ENCODE data around the gene ATF1.

GRCh38 chr12:50725011-50725942, 38.6 kb upstream of the ATF1 start:
- TF ChIP-seq, protein P1, sequence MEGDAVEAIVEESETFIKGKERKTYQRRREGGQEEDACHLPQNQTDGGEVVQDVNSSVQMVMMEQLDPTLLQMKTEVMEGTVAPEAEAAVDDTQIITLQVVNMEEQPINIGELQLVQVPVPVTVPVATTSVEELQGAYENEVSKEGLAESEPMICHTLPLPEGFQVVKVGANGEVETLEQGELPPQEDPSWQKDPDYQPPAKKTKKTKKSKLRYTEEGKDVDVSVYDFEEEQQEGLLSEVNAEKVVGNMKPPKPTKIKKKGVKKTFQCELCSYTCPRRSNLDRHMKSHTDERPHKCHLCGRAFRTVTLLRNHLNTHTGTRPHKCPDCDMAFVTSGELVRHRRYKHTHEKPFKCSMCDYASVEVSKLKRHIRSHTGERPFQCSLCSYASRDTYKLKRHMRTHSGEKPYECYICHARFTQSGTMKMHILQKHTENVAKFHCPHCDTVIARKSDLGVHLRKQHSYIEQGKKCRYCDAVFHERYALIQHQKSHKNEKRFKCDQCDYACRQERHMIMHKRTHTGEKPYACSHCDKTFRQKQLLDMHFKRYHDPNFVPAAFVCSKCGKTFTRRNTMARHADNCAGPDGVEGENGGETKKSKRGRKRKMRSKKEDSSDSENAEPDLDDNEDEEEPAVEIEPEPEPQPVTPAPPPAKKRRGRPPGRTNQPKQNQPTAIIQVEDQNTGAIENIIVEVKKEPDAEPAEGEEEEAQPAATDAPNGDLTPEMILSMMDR (IDR thresholded peaks at IDR 0.05), result no peak
- no peak for TF ChIP-seq POLR2A (IDR thresholded peaks at IDR 0.05)
- TF ChIP-seq POLR2AphosphoS5 (IDR thresholded peaks at IDR 0.05), result no peak
- TF ChIP-seq EP300 (IDR thresholded peaks at IDR 0.05; ENCODE audit: low read depth), result no peak

Data from transverse colon (tissue), 4 donors.